IMR-90 (cell line): Measurements from ENCODE around the gene DNAH17. TPM values are rescaled to one million over a fixed set of nuclear protein-coding genes. Genes with fewer than 3 reads are reported as not detected.

ENCODE experiments used
- ATAC-seq: fragments of 200-7000 bp; cut with Tn5 transposase; 2 replicates; pipeline ENCODE4 v1.9.1; 2020; ENCODE audit warnings: low read depth, mild to moderate bottlenecking, moderate library complexity
- BruUV-seq: library from RNA; stranded (reverse); fragments of 400-500 nt; replicated peaks from 2 replicates; lab custom pipeline; 2021; lab: Mats Ljungman, UMichigan
- CTCF ChIA-PET: fragments of 300-600 bp; formaldehyde crosslinking; extraction: SDS; loops from one replicate; lab custom pipeline; 2021; ENCODE audit warnings: antibody characterized with exemption; lab: Yijun Ruan, JAX
- POLR2A ChIA-PET: fragments of 300-600 bp; sonication (Branson Sonifier 250); formaldehyde crosslinking; loops from one replicate; lab custom pipeline; 2022; ENCODE audit warnings: antibody characterized with exemption; ENCODE audit not compliant: unreplicated experiment; lab: Charles Lee
- DNase-seq: peaks from one replicate; pipeline ENCODE4 v3.0.0; 2013
- H2AFZ ChIP-seq: replicated peaks from 2 replicates; pipeline ENCODE3; 2013; ENCODE audit warnings: low read length, mild to moderate bottlenecking; ENCODE audit not compliant: poor library complexity
- H2AK5ac ChIP-seq: 2 replicates; pipeline ENCODE4 v1.6.1; 2013; ENCODE audit warnings: low read depth, low read length, inconsistent platforms
- H2AK9ac ChIP-seq: replicated peaks from 2 replicates; pipeline ENCODE3; 2013; ENCODE audit warnings: mild to moderate bottlenecking, low read depth, low read length, moderate library complexity; ENCODE audit not compliant: poor library complexity
- H2BK120ac ChIP-seq: 2 replicates; pipeline ENCODE4 v1.6.1; 2013; ENCODE audit warnings: low read depth, low read length, inconsistent platforms
- H2BK15ac ChIP-seq: 3 replicates; pipeline ENCODE4 v1.6.1; 2013; ENCODE audit warnings: low read depth, low read length, inconsistent platforms
- H2BK20ac ChIP-seq: 2 replicates; pipeline ENCODE4 v1.6.1; 2013; ENCODE audit warnings: low read depth, mild to moderate bottlenecking, inconsistent platforms, low read length, moderate library complexity
- H2BK5ac ChIP-seq: 2 replicates; pipeline ENCODE4 v1.6.1; 2013; ENCODE audit warnings: mild to moderate bottlenecking, low read depth, low read length, inconsistent platforms; ENCODE audit not compliant: poor library complexity, severe bottlenecking
- H3K14ac ChIP-seq: replicated peaks from 2 replicates; pipeline ENCODE4 v1.6.1; 2013; ENCODE audit warnings: low read depth, low read length, inconsistent platforms
- H3K18ac ChIP-seq: 2 replicates; pipeline ENCODE4 v1.6.1; 2013; ENCODE audit warnings: low read depth, low read length, control low read depth
- H3K23ac ChIP-seq: 2 replicates; pipeline ENCODE4 v1.6.1; 2013; ENCODE audit warnings: low read depth, low read length, inconsistent platforms
- H3K27ac ChIP-seq: 2 replicates; pipeline ENCODE4 v1.5.1; 2013; ENCODE audit warnings: mild to moderate bottlenecking, control low read depth, low read length; ENCODE audit not compliant: insufficient read depth
- H3K27me3 ChIP-seq: 2 replicates; pipeline ENCODE4 v1.6.1; 2013; ENCODE audit warnings: low read length; ENCODE audit not compliant: control insufficient read depth, insufficient read depth
- H3K36me3 ChIP-seq: 2 replicates; pipeline ENCODE4 v1.6.1; 2013; ENCODE audit warnings: low read length, mixed read lengths; ENCODE audit not compliant: control insufficient read depth, insufficient read depth
- H3K4ac ChIP-seq: 2 replicates; pipeline ENCODE4 v1.6.1; 2013; ENCODE audit warnings: low read depth, low read length, inconsistent platforms
- H3K4me1 ChIP-seq: 2 replicates; pipeline ENCODE4 v1.6.1; 2013; ENCODE audit warnings: low read length, mixed read lengths; ENCODE audit not compliant: control insufficient read depth, insufficient read depth
- H3K4me2 ChIP-seq: 2 replicates; pipeline ENCODE4 v1.6.1; 2013; ENCODE audit warnings: low read depth, mild to moderate bottlenecking, control low read depth, low read length, moderate library complexity
- H3K4me3 ChIP-seq: 2 replicates; pipeline ENCODE4 v1.5.1; 2013; ENCODE audit warnings: low read depth, mild to moderate bottlenecking, control low read depth, low read length, moderate library complexity; ENCODE audit not compliant: insufficient read depth
- H3K56ac ChIP-seq: 2 replicates; pipeline ENCODE4 v1.6.1; 2013; ENCODE audit warnings: low read length, inconsistent platforms; ENCODE audit not compliant: insufficient read depth; ENCODE audit errors: extremely low read depth
- H3K79me1 ChIP-seq, 2 experiments: 2 replicates each; pipeline ENCODE4 v1.6.1; 2013; ENCODE audit warnings: low read length in 2 of 2, inconsistent platforms in 1 of 2, low read depth in 1 of 2
- H3K9ac ChIP-seq: 2 replicates; pipeline ENCODE4 v1.6.1; 2013; ENCODE audit warnings: low read depth, low read length, control low read depth
- H3K9me1 ChIP-seq: 2 replicates; pipeline ENCODE4 v1.6.1; 2013; ENCODE audit warnings: low read length, inconsistent platforms; ENCODE audit not compliant: insufficient read depth
- H3K9me3 ChIP-seq: 2 replicates; pipeline ENCODE4 v1.6.1; 2013; ENCODE audit warnings: low read length; ENCODE audit not compliant: control insufficient read depth, insufficient read depth
- H4K20me1 ChIP-seq: 2 replicates; pipeline ENCODE4 v1.6.1; 2013; ENCODE audit warnings: low read length, inconsistent platforms; ENCODE audit not compliant: insufficient read depth
- H4K5ac ChIP-seq: 2 replicates; pipeline ENCODE4 v1.6.1; 2013; ENCODE audit warnings: mild to moderate bottlenecking, low read depth, low read length, control low read depth
- H4K8ac ChIP-seq, 2 experiments: 2 replicates each; pipeline ENCODE4 v1.6.1; 2013; ENCODE audit warnings: low read depth in 2 of 2, low read length in 2 of 2, control low read depth in 1 of 2, inconsistent platforms in 1 of 2
- H4K91ac ChIP-seq: 2 replicates; pipeline ENCODE4 v1.6.1; 2013; ENCODE audit warnings: low read depth, low read length, inconsistent platforms; ENCODE audit not compliant: insufficient read depth
- BHLHE40 ChIP-seq: fragments of 150-350 bp; IDR thresholded peaks from 2 replicates; pipeline ENCODE4 v1.6.1; 2016; ENCODE audit warnings: mild to moderate bottlenecking, low read depth, low read length
- CEBPB ChIP-seq: IDR thresholded peaks from 2 replicates; pipeline ENCODE4 v1.6.1; 2012; ENCODE audit warnings: low read depth, low read length, improper control_type of control experiment
- CHD1 ChIP-seq: IDR thresholded peaks from 2 replicates; pipeline ENCODE4 v1.6.1; 2012; ENCODE audit warnings: low read depth, low read length, improper control_type of control experiment
- FOS ChIP-seq: fragments of 150-350 bp; IDR thresholded peaks from 2 replicates; pipeline ENCODE4 v1.6.1; 2016; ENCODE audit warnings: low read depth, low read length
- MAFK ChIP-seq: IDR thresholded peaks from 2 replicates; pipeline ENCODE4 v1.6.1; 2012; ENCODE audit warnings: low read depth, low read length, improper control_type of control experiment
- MAZ ChIP-seq: IDR thresholded peaks from 2 replicates; pipeline ENCODE4 v1.6.1; 2012; ENCODE audit warnings: low read depth, mild to moderate bottlenecking, low read length, improper control_type of control experiment, moderate library complexity, borderline replicate concordance
- MXI1 ChIP-seq: IDR thresholded peaks from 2 replicates; pipeline ENCODE4 v1.6.1; 2012; ENCODE audit warnings: low read depth, mild to moderate bottlenecking, low read length, moderate library complexity, borderline replicate concordance
- NFE2L2 ChIP-seq: fragments of 150-350 bp; IDR thresholded peaks from 2 replicates; pipeline ENCODE4 v1.6.1; 2016; ENCODE audit warnings: low read depth, mild to moderate bottlenecking, low read length
- POLR2A ChIP-seq: IDR thresholded peaks from 2 replicates; pipeline ENCODE4 v1.6.1; 2012; ENCODE audit warnings: mild to moderate bottlenecking, low read depth, low read length
- RAD21 ChIP-seq: IDR thresholded peaks from 2 replicates; pipeline ENCODE4 v1.6.1; 2012; ENCODE audit warnings: low read length, improper control_type of control experiment
- RCOR1 ChIP-seq: IDR thresholded peaks from 2 replicates; pipeline ENCODE4 v1.6.1; 2012; ENCODE audit warnings: mild to moderate bottlenecking, low read length, improper control_type of control experiment; ENCODE audit not compliant: insufficient replicate concordance
- SMC3 ChIP-seq: fragments of 150-350 bp; IDR thresholded peaks from 2 replicates; pipeline ENCODE4 v1.6.1; 2016; ENCODE audit warnings: low read depth, mild to moderate bottlenecking, antibody characterized with exemption, low read length, moderate library complexity
- WGBS, 2 experiments: methylation state at CpG; one replicate each; pipeline versions ENCODE4 v1.1.5 to v1.1.7; 2013; ENCODE audit warnings: missing lambda C conversion rate in 2 of 2; ENCODE audit not compliant: insufficient read length in 1 of 2; ENCODE audit errors: extremely low coverage in 2 of 2; 5-methylcytosine and 5-hydroxymethylcytosine counted together
- dilution Hi-C: fragments of 300-500 bp; cut with HindIII; formaldehyde crosslinking; loops from one replicate; pipeline ENCODE4 v1.14.3; 2018; ENCODE audit warnings: low sequenced_read_pairs; ENCODE audit not compliant: unreplicated experiment
- in situ Hi-C: fragments of 300-500 bp; cut with MboI; formaldehyde crosslinking; loops from 3 replicates; pipeline ENCODE4 v1.14.3; 2019; ENCODE audit warnings: low sequenced_read_pairs, inconsistent platforms, mixed read lengths
- intact Hi-C: fragments of 100-400 bp; cut with micrococcal nuclease; formaldehyde crosslinking; loops from 2 replicates; pipeline ENCODE4 v1.10.0; 2022
- polyA plus RNA-seq, 3 experiments: library from polyadenylated mRNA; depleted of rRNA; stranded (reverse); fragments of >200 nt; gene quantifications; 2 replicates each; pipeline ENCODE4 v1.2.3, GENCODE V29; 2012; ENCODE audit warnings: low replicate concordance in 1 of 3
- total RNA-seq: library from RNA; depleted of rRNA; stranded (reverse); fragments of >200 nt; gene quantifications from 2 replicates; pipeline ENCODE4 v1.2.3, GENCODE V29; 2012
- TF ChIP-seq, protein P1 (sequence below): fragments of 150-350 bp; IDR thresholded peaks from 2 replicates; pipeline ENCODE4 v1.6.1; 2017; ENCODE audit warnings: mild to moderate bottlenecking, antibody characterized with exemption, low read length, low read depth
- TF ChIP-seq, protein P2 (sequence below): conservative IDR thresholded peaks from 2 replicates; pipeline ENCODE4 v1.5.1; 2012; ENCODE audit warnings: mild to moderate bottlenecking, low read depth, low read length, improper control_type of control experiment
- TF ChIP-seq, protein P3 (sequence below): fragments of 150-350 bp; IDR thresholded peaks from 2 replicates; pipeline ENCODE4 v1.6.1; 2016; ENCODE audit warnings: low read depth, mild to moderate bottlenecking, low read length, moderate library complexity, borderline replicate concordance

The DNAH17 gene
- total and polyA plus RNA-seq, 2 of the 4 experiments (the other 2 are of a cell fraction): not detected

DNA sequence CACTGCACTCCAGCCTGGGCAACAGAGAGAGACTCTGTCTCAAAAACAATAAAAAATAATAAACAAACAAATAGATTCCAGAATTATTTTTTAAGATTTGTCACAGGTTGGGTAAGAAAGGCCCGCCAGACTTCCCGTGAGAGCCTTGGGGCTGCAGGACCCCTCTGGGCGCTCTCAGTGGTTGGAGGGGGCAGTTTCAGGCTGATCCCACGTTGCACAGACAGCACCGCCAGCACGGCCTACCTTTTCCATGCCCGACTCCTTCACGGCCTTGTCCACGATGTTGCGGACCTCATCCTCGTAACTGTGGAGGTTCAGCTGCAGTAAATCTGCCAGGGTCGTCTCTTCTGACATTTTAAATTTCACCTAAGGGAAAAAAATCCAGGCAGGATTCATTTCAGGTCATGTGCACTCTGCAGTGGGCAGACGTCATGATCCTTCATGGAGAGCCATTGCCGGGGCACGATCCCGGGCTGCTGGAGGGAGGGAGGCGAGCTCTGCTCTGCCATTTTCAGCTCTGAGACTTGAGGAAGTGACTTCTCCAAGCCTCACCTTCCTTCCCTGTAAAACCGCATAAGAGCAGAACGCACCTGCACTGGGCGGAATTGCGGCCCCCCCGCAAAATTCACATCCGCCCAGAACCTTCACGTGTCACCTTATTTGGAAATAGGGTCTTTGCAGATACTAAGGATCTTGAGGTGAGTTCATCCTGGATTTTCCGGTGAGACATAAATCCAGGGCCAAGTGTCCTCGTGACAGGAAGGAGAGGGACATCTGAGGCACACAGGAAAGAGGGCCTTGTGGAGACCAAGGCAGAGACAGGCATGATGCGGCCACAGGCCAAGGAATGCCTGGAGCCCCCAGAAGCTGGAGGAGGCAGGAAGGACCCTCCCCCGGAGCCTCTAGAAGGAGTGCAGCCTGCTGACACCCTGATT, 66.8 kb downstream of the DNAH17 start:
- BruUV-seq: no TSS peak
- H3K23ac ChIP-seq: no peak overlapping the region
- no peak overlapping the region for H2BK5ac ChIP-seq
- H4K20me1 ChIP-seq: no peaks in the 10 kb centered on the region
- ATAC-seq: no peak
- POLR2A ChIA-PET: no interaction called here
- H3K4me3 ChIP-seq: no peak overlapping the region
- H2AK9ac ChIP-seq: no peak overlapping the region
- H2BK120ac ChIP-seq: no peak overlapping the region
- 88% methylated on average over 10 of the region's 28 CpGs; no CpG with 5 or more reads in 1 of the 2 experiments for WGBS, 2 experiments
- no peak overlapping the region for H3K4me2 ChIP-seq
- H3K56ac ChIP-seq: no peak overlapping the region
- no peak overlapping the region for H2AK5ac ChIP-seq
- H3K9me1 ChIP-seq: no peaks in the 10 kb centered on the region
- no peak overlapping the region for H3K14ac ChIP-seq
- in situ Hi-C loops: no loop called here
- H3K4ac ChIP-seq: no peak overlapping the region
- peaks cover 6% of the 10 kb centered on the region; the same call in 1 of the 2 replicates for H3K9me3 ChIP-seq
- H4K91ac ChIP-seq: no peak overlapping the region
- no peak for DNase-seq
- H2BK15ac ChIP-seq: no peak overlapping the region
- H3K79me1 ChIP-seq: no peaks in the 10 kb centered on the region
- H3K9ac ChIP-seq: no peak overlapping the region
- dilution Hi-C loops: no loop called here
- intact Hi-C loops: no loop called here
- H3K27me3 ChIP-seq: peaks cover 45% of the 10 kb centered on the region
- H3K18ac ChIP-seq: no peak overlapping the region
- H4K5ac ChIP-seq: no peak overlapping the region
- H2AFZ ChIP-seq: no peak overlapping the region
- no peaks in the 10 kb centered on the region for H3K36me3 ChIP-seq
- H3K4me1 ChIP-seq: no peaks in the 10 kb centered on the region
- H3K27ac ChIP-seq: no peak overlapping the region
- CTCF ChIA-PET: no interaction called here
- H4K8ac ChIP-seq: no peak overlapping the region
- no peak overlapping the region for H2BK20ac ChIP-seq
- TF ChIP-seq, protein P1, sequence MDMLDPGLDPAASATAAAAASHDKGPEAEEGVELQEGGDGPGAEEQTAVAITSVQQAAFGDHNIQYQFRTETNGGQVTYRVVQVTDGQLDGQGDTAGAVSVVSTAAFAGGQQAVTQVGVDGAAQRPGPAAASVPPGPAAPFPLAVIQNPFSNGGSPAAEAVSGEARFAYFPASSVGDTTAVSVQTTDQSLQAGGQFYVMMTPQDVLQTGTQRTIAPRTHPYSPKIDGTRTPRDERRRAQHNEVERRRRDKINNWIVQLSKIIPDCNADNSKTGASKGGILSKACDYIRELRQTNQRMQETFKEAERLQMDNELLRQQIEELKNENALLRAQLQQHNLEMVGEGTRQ: no peak
- no peak for TF ChIP-seq MAZ
- TF ChIP-seq SMC3: no peak
- no peak for TF ChIP-seq MXI1
- no peak for TF ChIP-seq RCOR1
- no peak for TF ChIP-seq CEBPB
- TF ChIP-seq MAFK: no peak
- TF ChIP-seq BHLHE40: no peak
- no peak for TF ChIP-seq NFE2L2
- TF ChIP-seq CHD1: no peak
- TF ChIP-seq, protein P2, sequence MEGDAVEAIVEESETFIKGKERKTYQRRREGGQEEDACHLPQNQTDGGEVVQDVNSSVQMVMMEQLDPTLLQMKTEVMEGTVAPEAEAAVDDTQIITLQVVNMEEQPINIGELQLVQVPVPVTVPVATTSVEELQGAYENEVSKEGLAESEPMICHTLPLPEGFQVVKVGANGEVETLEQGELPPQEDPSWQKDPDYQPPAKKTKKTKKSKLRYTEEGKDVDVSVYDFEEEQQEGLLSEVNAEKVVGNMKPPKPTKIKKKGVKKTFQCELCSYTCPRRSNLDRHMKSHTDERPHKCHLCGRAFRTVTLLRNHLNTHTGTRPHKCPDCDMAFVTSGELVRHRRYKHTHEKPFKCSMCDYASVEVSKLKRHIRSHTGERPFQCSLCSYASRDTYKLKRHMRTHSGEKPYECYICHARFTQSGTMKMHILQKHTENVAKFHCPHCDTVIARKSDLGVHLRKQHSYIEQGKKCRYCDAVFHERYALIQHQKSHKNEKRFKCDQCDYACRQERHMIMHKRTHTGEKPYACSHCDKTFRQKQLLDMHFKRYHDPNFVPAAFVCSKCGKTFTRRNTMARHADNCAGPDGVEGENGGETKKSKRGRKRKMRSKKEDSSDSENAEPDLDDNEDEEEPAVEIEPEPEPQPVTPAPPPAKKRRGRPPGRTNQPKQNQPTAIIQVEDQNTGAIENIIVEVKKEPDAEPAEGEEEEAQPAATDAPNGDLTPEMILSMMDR: no peak
- no peak for TF ChIP-seq POLR2A
- no peak for TF ChIP-seq FOS
- TF ChIP-seq, protein P3, sequence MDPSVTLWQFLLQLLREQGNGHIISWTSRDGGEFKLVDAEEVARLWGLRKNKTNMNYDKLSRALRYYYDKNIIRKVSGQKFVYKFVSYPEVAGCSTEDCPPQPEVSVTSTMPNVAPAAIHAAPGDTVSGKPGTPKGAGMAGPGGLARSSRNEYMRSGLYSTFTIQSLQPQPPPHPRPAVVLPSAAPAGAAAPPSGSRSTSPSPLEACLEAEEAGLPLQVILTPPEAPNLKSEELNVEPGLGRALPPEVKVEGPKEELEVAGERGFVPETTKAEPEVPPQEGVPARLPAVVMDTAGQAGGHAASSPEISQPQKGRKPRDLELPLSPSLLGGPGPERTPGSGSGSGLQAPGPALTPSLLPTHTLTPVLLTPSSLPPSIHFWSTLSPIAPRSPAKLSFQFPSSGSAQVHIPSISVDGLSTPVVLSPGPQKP: no peak
- TF ChIP-seq RAD21: no peak
